Measurements from ENCODE around the gene NEBL.

GRCh38 chr10:20922033-20922432, 24.9 kb upstream of the NEBL start:
- no peak for TF ChIP-seq CTCF (IDR thresholded peaks at IDR 0.05; ENCODE audit: poor library complexity)
- TF ChIP-seq EZH2 (IDR thresholded peaks at IDR 0.05; ENCODE audit: borderline replicate concordance) = no peak
- no peak for TF ChIP-seq EZH2phosphoT487 (IDR thresholded peaks at IDR 0.05; ENCODE audit: low read depth, severe bottlenecking, unreplicated experiment)
